Osteoblast (primary cell): ENCODE data around the gene PARD6G. TPM values are rescaled to one million over a fixed set of nuclear protein-coding genes. Genes with fewer than 3 reads are reported as not detected.

Experiments
- total RNA-seq: library from RNA; depleted of rRNA; stranded (reverse); fragments of >200 nt; gene quantifications from 2 replicates; pipeline ENCODE4 v1.2.3, GENCODE V29; 2012

Gene PARD6G
- total RNA-seq, 1 donor = 2.2 TPM

Other genes starting within 250 kb of the PARD6G start
- gene RBFA, start 213.1 kb downstream of the PARD6G start, total RNA-seq = 28.9 and 29.0 TPM in 2 replicates
- gene ADNP2, start 138.3 kb downstream of the PARD6G start, total RNA-seq = 22.1 and 22.4 TPM in 2 replicates